Stimulated activated naive CD8-positive, alpha-beta T cell treated with anti-CD3 and anti-CD28 coated beads, Interleukin-15, Interleukin-2, amounts not matched to agents 100 U/mL and 50 U/mL, for 24 hours (primary cell): ENCODE results near the gene ZNF491.
"Not testable (repeated sequence)": the region's sequence is repeated elsewhere in the genome, so short reads cannot be mapped to it uniquely, and the experiment has no call there.

Experiments used
- ATAC-seq: fragments of 150-1000 bp; cut with Tn5 transposase; one replicate; pipeline ENCODE4 v1.10.0; 2021
- DNase-seq: peaks from one replicate; pipeline ENCODE4 v3.0.0; 2021

Gene ZNF491

DNA sequence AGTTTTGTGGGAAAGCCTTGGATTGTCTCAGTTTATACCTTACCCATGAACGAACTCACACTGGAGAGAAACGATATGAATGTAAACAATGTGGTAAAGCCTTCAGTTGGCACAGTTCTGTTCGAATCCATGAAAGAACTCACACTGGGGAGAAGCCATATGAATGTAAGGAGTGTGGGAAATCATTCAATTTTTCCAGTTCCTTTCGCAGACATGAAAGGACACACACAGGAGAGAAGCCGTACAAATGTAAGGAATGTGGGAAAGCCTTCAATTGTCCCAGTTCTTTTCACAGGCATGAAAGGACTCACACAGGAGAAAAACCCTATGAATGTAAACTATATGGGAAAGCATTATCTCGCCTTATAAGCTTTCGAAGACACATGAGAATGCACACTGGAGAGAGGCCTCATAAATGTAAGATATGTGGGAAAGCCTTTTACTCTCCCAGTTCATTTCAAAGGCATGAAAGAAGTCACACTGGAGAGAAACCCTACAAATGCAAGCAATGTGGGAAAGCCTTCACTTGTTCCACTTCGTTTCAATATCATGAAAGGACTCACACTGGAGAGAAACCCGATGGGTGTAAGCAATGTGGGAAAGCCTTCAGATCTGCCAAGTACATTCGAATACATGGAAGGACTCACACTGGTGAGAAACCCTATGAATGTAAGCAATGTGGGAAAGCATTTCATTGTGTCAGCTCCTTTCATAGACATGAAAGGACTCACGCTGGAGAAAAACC lies 8.2 kb downstream of the ZNF491 start:
- ATAC-seq (no peak), DNase-seq (no peak)

DNA sequence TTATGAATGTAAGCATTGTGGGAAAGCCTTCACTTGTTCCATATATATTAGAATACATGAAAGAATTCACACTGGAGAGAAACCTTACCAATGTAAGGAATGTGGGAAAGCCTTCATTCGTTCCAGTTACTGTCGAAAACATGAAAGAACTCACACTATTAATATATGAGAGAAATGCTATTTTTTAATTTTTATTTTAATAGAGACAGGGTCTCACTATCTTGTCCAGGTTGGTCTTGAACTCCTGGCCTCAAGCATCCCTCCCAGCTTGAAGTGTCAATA lies 8.7 kb downstream of the ZNF491 start:
- ATAC-seq (no peak), DNase-seq (no peak)

DNA sequence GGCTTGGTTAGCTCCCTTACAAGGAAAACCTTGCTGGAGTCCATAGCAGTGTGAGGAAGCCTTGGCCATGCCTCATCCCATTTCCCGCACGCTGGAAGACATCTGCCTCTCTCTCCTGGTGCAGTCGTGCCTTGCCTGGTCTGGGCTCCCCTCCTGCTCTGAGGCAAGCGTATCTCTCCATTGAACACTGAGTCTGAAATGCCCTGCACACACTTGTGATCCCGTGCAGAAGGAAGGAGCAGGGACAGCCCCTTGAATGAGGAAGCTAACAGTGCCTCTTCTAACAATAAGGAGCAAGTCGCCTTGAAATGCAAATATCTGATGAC lies 15.3 kb downstream of the ZNF491 start:
- ATAC-seq (peak; percentile 48), DNase-seq (no peak)

DNA sequence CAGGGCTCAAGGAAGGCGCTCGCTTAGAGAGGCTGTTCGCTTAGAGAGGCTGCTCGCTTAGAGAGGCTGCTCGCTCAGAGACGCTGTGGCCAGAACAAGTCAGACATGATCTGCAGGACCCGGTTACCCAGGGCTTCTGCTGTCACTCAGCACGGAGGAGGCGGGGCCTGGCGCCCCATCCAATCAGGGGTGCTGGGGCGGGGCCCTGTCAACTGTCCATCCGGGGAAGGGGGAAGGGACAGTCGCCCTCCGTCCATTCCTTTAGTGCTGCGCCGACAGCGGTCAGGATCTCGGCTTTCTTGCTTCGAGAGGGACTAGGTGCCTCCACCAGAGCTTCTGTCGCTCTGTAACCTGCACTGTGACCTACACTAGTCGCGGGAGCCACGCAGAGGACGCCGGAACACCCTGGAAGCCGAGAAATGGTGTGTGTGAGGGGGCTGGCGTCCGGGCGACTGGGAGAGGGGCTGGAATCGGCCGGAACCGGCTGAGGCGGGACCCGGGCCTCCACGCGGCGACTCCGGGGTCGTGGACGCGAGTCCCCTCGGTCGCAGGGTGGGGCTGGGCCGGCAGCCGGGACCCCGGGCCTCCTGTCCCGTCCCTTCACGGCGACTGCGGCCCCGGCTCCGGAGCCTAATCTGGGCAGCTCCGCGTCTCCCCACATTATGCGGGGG lies 15.8 kb downstream of the ZNF491 start, which contains the start of gene ZNF440:
Gene ZNF440, plus strand, starts transcription at position 245 of the 671 bp plus-strand sequence. Its CDS starts 175 bp downstream, at position 420.
- peak; percentile 100 for ATAC-seq
- peak; percentile 93 for DNase-seq

DNA sequence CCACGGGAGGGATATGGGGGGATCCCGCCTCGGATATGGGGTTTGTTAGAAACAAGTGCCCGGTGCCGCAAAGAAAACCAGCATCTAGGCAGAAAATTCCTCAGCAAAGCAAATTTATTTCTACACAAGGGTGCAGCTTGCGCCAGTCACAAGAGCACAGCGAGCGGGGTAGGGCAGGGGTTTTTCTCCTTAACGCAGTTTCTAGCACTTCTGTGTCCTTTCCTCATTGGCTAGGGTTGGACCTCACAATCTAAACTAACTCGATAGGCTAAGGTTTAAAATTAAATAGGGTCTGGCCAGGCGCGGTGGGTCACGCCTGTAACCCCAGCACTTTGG lies 16.3 kb downstream of the ZNF491 start:
- no peak for ATAC-seq
- no peak for DNase-seq

DNA sequence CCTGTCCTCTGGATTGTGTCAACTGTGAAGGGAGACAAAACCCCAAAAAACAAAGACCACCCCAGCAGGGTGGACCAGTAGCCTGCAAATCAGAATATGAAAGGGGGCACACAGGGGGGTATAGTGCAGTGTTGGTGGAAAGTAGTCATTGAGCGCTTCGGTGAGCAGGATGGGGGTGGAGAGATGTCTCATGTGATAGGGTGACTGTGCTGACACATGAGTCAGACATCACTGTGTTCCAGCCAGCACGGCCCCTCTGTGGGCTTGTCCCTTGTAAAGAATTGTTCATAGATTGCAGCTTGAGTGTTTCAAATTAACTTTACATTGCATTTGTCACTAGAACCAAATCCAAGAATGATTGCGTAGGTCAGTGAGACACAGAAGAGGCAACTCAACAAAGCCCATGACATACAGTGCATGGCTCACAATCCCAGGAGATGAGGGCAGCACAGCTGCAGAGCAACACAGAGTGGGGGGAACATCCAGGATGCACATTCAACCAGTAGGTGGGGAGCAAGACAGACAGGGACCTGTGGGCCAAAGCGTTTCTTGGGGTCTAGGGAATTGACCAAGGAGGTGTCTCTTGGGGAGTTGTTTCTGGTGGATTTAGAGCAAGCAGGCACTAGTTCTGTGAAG lies 23.3 kb downstream of the ZNF491 start:
- ATAC-seq (peak; percentile 46), DNase-seq (no peak)

DNA sequence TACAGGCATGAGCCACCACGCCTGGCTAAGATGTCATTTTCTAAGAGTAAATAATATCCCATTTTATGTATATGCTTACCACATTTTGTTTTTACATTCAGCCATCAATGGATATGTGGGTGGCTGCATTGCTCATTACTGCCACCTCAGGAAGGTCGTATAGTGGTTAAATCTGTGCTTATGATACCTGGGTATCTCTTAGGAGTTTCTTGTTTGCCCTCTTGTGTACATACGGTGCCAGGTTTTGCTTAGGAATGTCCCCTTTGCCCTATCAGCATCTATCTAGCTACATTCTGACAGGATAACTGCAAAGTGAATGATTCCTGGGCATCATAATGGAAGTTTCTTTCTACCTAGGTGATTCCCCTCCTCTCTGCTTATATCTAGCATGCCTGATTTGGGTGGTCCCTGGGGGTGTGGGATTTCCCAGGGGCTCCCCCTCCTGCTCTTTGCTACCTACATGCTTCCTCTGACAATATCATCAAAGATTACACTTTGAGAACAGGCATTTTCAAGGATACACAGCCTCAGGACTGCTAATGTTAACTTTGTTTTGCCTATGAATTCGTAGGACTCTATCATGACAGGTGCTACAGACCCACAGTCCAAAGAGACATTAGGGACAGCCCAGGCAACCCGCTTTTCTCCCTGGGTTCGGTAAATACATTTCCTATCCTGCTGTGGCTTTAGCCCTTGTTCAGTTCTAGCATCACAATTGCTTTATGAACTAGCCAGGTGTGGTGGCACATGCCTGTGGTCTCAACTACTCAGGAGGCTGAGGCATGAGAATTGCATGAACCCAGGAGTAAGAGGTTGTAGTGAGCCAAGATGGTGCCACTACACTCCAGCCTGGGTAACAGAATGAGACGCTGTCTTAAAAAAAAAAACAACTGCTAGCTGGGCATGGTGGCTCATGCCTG lies 30.9 kb downstream of the ZNF491 start:
- ATAC-seq: peak; percentile 23
- DNase-seq: not testable (repeated sequence)

DNA sequence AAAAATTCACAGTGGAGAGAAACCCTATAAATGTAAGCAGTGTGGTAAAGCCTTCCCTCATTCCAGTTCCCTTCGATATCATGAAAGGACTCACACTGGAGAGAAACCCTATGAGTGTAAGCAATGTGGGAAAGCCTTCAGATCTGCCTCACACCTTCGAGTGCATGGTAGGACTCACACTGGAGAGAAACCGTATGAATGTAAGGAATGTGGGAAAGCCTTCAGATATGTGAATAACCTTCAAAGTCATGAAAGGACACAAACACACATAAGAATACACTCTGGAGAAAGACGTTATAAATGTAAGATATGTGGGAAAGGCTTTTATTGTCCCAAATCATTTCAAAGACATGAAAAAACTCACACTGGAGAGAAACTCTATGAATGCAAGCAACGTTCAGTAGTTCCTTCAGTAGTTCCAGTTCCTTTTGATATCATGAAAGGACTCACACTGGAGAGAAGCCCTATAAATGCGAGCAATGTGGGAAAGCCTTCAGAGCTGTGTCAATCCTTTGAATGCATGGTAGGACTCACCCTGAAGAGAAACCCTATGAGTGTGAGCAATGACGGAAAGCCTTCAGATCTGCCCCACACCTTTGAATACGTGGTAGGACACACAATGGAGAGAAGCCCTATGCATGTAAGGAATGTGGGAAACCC lies 34.1 kb downstream of the ZNF491 start:
- ATAC-seq (no peak), DNase-seq (no peak)

DNA sequence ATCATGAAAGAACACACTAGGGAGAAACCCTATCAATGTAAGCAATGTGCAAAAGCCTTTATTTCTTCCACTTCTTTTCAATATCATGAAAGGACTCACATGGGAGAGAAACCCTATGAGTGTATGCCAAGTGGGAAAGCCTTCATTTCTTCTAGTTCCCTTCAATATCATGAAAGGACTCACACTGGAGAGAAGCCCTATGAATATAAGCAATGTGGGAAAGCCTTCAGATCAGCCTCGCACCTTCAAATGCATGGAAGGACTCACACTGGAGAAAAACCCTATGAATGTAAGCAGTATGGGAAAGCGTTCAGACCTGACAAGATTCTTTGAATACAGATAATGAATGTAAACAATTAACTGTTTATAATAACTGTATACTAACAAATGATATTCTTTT lies 35.2 kb downstream of the ZNF491 start:
- ATAC-seq (no peak), DNase-seq (no peak)

DNA sequence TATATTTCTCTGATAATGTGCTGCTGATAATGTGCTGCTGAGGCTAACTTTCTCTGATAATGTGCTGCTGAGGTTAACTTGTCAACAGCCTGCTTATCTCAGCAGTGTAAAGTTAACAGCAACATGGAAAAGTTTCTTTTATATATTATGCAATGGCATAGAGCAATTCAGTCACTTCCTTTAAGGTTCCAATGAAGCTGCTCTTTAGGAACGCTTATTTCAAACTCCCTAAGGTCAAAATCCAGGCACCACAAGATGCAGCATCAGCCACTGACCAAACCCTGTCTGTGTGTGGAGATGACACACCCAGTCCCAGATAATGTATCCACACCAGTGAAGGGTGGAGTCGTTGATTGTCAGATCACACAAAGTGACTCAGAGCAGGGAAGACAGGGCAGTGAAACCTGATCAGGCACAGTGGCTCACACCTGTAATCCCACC lies 37.3 kb downstream of the ZNF491 start:
- not testable (repeated sequence) for ATAC-seq, DNase-seq

DNA sequence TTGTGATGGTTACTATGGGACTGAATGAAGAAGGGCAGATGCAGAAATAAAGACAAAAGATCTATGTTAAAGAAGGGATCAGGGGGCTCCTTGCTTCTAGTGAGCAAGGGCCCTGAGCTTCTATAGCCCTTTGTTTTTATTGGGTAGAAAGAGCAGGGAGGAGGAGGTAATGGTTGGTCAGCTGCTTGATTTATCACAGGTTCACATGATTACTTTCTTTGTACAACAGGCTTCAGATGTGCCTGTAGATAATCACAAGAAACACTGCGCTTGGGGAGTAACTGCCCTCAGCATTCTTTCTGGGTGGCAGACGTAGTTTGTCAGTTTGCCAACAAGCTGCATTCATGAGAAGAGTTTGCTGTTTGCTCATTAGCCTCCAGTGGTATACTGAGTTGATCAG lies 45.4 kb downstream of the ZNF491 start:
- ATAC-seq (no peak), DNase-seq (no peak)

DNA sequence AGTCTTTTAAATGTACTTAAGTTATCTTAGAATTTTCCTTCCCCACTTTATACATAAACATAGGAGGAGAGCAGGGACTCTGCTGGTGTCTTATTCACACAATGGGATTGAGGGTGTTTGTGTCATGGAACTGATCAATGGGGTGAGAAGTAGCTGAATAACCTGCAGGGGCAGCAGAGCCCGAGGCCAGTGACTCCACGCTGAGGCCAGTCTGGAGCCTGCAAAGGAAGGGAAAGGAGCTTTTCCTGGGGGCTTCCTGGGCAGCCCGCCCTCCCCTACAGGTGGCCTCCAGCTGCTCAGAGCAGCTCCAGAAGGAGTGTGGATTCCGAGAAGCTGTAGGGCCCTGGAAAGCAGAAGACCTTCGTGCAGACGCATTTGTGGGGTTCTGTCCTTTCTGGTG lies 49.3 kb downstream of the ZNF491 start:
- DNase-seq, ATAC-seq: not testable (repeated sequence)

DNA sequence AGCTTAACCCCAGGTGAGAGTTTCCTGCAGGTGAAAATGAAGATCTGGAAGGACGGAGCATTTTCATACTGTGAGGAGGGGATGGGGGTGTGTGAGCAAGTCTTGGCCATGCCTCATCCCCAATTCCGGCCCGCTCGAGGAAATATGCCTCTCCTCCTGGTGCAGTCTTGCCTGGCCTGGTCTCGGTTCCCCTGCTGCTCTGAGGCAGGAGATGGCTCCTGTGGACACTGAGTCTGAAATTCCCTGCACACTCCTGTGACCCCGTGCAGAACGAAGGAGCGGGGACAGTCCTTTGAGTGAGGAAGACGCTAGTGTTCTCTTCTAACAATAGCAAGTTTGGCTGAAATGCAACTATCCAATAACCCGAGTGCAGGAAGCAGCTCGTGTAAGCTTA lies 49.9 kb downstream of the ZNF491 start:
- no peak for DNase-seq
- no peak for ATAC-seq

DNA sequence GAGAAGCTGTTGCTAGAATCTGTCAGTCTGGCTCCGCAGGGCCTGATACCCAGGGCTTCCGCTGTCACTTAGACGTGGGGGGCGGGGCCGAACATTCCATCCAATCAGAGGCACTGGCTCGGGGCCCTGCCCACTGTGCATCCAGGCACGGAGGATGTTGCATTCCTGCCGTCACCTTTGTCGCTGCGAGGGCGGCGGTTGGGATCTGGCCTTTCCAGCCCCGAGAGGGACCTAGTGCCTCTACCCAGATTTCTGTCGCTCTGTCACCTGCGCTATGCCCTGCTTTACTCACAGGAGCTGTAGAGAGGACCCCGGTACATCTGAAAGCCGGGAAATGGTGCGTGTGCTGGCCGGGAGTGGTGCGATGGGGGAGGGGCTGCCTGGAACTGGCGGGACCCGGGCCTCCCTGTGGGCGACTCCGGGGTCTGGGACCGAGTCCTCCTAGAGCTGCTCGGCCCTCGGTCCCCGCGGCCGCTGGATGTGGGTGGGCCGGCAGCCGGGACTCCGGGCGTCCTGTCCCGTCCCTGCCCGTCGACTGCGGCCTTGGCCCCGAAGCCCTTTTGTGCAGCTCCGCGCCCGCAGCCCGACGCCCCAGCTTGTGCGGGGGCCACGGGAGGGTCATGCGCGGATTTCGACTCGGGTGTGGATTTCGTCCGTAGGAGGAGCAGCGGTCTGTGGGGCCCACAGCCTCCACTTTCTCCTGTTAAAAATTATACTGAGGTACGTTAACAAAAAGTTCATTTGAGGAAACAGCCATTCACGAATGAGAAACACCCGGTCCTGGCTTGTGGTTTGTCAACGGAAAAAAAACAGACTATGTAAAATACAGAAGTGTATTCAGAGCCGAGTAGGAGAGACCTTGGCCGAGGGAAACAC lies 50.5 kb downstream of the ZNF491 start, which contains the start of gene ZNF439:
Gene ZNF439, plus strand, starts transcription at position 133 of the 876 bp plus-strand sequence. Its CDS starts 142 bp downstream, at position 275.
- ATAC-seq: peak; percentile 99
- DNase-seq: peak; percentile 93

DNA sequence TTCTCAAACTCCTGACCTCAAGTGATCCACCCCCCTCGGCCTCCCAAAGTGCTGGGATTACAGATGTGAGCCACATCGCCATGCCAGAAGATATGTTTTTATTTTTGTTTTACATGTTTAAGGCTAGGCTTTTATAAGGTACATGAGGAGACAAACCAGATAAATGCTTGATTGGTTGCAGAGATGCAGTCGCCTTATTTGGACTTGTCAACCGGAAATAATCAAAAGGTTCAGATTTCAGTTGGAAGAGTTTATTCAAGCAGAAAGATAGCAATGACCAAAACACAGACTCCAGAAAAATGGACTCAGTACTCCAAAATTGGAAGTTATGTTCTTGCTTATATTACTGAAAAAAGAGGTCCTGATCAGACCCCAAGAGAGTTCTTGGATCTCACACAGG lies 52.0 kb downstream of the ZNF491 start:
- not testable (repeated sequence) for ATAC-seq, DNase-seq

DNA sequence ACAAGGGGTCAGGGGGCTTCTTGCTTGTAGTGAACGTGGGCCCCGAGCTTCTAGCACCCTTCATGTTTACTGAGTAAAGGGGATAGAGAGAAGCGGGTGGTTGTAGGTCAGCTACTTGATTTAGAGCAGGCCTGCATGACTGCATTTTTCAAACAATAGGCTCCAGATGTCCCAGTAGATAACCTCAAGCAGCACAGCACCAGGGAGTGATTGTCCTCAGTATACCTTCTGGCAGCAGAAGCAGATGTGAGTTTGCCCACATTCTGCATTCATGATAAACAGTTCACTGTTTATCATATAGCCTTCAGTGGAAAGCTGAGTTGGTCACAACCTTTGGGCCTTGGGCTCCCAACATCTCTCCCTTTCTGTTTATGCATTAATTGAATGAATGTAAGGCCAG lies 55.0 kb downstream of the ZNF491 start:
- ATAC-seq: no peak
- DNase-seq: no peak

DNA sequence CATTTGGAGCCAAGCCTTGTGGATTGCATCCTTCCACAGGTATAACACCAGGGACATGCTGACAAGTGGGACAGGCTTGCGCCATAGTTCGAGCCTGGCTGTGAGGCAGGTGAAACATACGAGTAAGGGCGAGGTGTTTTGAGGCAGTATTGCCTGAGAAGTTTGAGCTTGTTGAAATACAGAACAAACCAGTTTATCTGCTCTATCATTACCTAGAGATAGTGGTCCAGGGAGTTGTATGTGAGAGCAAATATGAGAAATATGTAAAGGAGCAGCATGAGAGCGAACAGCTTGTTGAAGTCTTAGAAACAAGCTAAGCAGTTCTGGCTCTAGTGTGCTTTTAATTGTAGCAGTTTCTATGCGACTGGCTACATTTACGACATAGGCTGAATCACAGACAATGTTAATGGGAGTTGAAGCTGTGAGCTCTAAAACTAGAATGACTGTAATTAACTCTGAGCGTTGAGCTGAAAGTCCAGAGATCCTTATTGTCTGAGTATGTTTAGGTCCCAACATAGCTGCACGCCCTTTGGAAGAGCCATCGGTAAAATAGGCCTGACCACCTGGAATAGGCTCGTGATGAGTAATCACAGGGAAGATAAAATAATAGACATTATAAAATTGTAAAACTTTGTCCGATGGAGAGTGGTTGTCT lies 58.4 kb downstream of the ZNF491 start:
- DNase-seq (no peak), ATAC-seq (no peak)
